ENCODE measurements around the gene IL18R1.

The IL18R1 gene

DNA sequence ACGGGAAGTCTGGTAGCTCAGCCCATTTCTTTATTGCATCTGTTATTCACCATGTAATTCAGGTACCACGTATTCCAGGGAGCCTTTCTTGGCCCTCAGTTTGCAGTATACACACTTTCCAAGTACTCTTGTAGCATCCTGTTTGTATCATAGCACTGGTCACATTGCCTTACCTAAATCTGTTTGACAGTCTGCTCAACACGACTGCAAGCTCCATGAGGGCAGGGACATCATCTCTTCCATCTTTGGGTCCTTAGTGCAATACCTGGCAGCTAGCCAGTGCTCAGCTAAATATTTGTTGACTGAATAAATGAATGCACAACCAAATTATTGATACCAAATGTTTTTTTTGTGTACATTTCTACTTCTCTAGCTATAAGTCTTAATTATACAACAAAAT, 11.2 kb upstream of the IL18R1 start:
- DNase-seq (ENCODE audit: low read depth) = no peak

DNA sequence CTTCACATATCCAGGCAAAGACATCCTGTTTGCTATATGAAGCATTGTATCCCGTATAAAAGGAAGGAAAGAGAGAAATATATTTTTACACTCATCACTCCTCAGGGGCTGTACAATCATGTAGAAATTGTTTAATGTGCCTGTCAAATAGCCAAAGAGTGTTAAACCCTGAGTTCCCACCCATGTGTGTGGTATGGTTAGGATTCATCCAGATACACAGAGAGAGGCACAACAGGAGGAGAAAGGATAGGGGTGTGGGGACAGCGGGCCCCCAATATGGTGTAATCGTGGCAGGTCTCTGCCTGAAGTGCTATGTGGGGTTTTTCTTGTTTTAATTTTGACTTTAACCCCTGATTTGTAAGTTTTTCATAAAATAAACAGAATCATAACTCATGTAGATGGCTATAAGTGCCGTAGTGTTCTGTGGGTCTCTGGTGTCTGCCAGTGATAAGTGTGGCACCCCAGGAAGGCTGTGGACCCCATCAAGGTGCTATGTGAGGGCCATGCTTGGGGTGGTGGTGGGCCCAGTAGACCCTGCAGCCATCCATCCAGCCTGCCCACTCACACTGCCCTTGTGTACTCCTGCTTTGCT, 10.2 kb upstream of the IL18R1 start:
- DNase-seq (ENCODE audit: low read depth) = no peak

DNA sequence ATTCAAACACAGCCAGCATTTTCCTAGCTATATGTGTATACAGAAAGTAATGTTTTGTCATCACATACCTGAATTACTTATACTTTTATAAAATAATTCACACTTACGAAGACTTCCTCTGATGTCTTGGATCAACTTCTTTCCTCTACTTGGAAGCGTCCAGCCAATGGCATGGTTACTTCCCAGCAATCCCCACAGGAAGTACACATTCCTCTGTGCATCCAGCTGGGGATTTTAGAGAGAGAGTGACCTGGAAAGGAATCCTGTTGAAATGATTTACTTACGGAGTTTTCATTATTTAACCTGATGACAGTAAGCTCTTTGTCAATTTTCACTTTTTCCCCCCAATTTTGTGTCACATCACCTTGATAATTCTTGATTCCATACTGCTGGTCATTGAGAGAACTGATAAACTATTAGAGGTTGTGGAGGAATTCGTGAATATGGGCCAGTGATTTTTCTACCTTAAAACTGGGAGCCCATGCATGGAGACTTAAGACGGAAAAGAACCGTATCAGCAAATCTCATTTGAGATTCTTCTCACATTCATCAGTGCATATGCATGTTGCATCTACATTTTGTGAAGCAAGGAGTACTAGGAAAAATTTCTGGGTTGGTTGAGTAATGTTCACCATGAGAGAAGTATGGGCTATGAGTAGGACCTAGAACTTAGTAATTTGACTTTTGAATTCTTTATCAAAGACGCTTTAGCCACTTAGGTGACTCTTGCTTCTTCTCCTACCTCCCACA, 9.0 kb upstream of the IL18R1 start:
- DNase-seq (ENCODE audit: low read depth) = no peak

DNA sequence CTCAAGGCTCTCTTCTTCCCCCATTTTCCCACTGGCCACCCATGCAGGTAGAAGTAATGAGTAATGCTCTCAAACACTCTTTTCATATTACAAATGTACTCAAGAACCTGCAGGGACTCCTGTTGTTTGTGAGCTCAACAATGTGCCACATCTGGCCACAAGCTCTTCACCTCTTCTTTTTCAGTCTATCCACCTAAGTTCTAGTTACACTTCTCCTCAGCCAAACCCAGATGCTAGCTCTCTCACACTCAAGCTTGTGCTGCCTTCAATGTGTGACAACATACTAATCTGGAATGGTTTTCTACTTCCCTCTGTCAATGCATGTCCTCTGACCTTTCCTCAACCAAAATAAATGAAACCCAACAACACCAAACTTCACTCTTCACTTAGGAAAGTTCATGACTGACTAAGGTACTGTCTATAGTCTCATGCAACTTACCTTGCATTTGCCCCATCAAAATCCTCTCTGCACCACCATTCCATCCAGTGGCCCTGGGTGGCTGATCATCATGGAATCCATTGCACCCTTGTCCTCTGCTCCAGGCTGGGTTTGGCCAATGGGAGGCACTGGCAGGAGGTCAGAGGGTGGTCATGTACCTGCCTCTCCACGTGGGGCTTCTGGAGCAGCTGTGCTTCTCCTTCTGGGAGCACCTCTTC, 5.3 kb upstream of the IL18R1 start:
- DNase-seq (ENCODE audit: low read depth) = no peak

DNA sequence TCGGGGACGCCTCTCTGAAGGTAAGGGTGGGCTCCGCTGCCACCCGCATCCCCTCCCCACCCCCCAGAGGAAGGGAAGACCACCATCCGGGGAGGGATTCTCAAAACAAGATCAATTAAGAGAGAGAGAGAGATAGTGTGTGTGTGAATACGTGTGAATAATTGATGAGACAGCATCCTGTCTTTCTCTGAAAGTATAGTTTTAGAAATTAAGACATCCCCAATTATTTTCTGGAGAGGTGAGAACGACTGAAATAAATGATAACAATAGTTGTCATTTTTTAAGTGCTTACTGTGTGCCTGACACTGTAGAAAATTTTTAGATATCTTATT, 751 bp downstream of the IL18R1 start:
- DNase-seq (ENCODE audit: low read depth) = no peak

DNA sequence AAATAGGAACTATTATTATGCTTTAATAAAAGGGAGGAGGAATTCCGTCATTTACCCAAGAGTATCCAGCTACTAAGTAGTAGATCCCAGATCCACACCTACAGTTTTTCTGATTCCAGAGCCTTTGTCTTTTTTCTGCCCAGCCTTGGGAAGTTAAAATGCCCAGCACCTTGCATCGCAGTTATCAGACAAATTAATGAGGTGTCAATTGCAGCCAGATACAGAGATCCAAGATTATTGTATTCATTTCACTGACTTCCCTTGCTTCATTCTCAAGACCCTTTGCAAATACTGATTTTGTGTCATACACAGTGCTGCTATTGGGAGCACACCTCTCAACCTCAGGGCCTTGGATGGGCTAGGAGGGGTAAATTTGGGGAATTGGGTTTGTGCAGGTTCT, 1.1 kb downstream of the IL18R1 start:
- DNase-seq (ENCODE audit: low read depth) = no peak

GRCh38 chr2:102357937-102358336, 2.3 kb downstream of the IL18R1 start:
- no peak for DNase-seq (ENCODE audit: low read depth)

- DNase-seq (ENCODE audit: low read depth) = no peak
These were observed 2.9 kb downstream of the IL18R1 start for GRCh38 chr2:102358496-102358895.

- DNase-seq (ENCODE audit: low read depth) = no peak
These were observed 3.9 kb downstream of the IL18R1 start for GRCh38 chr2:102359527-102359926.

GRCh38 chr2:102361632-102362241, 6.1 kb downstream of the IL18R1 start:
- no peak for DNase-seq (ENCODE audit: low read depth)

- DNase-seq (ENCODE audit: low read depth) = no peak
These were observed 10.2 kb downstream of the IL18R1 start for GRCh38 chr2:102365763-102366162.

DNA sequence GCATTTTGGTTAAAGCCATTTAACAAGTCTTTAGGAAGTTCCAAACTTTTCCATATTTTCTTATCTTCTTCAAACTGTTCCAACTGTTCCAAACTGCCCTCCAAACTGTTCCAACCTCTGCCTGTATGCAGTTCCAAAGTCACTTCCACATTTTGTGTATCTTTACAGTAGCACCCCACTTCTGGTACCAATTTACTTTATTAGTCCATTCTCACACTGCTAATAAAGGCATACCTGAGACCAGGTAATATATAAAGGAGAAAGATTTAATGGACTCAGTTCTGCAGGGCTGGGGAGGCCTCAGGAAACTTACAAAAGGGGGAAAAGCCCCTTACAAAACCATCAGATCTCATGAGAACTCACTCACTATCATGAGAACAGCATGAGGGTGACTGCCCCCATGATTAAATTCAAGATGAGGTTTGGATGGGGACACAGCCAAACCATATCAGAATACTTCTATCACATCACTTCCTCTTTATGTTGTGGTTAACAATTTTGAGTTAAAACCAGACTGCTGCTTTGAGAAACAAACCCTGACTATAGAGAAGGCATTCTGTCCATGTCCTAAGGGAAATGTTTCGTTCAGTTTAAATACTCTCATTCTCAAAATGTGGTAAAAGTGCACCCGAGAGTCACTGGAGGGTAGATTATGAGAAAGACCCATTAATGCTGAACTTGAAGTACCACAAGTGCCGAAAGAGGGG, 11.0 kb downstream of the IL18R1 start:
- no peak for DNase-seq (ENCODE audit: low read depth)

- peak; percentile 9 for DNase-seq (ENCODE audit: low read depth)
These were observed 11.9 kb downstream of the IL18R1 start for GRCh38 chr2:102367331-102367971.

GRCh38 chr2:102368461-102369109, 13.0 kb downstream of the IL18R1 start:
- DNase-seq (ENCODE audit: low read depth) = no peak

DNA sequence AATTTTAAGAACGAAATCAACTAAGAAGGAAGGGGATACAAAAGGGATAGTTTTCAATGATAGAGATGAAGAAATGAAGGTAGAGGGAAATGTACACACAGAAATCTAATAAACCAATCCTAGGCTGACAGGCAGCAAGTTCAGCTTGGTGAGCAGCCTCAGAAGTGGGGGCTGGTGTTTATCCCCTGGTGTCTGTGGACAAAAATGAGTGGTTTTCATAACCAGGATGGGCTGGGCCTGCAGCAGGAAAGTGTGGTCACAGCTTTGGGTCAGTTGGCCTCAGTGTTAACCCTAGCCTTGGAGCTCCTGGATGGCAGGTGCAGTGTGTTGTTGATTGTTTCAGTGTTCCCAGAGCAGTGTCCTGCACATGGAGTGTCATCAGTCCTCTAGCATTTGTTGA, 14.3 kb downstream of the IL18R1 start:
- no peak for DNase-seq (ENCODE audit: low read depth)

DNA sequence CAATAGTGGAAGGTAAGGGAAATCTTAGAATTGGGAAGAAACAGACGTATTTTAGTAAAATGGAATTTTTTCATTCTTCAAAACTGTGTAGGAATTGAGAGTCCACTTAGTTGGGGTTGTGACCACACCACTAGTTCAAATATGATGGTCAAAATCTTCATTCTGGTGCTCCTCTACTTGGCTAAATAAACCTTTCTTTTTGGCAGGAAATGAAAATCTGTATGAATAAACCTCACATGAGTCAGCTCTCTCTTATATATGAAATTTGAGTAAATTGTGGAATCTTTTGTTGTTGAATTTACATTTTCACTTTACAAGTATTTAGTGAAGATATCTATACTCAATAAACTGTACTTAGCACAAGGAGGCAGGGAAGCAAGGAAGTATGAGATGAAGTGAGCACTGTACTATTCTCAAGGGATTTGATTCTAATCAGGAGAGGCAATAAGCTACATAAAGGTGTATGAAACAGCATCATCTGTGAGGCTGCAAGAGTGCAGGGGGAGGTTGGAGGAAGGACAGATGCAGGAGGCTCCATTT, 20.5 kb downstream of the IL18R1 start:
- no peak for DNase-seq (ENCODE audit: low read depth)

GRCh38 chr2:102383722-102384121, 28.1 kb downstream of the IL18R1 start:
- no peak for DNase-seq (ENCODE audit: low read depth)

DNA sequence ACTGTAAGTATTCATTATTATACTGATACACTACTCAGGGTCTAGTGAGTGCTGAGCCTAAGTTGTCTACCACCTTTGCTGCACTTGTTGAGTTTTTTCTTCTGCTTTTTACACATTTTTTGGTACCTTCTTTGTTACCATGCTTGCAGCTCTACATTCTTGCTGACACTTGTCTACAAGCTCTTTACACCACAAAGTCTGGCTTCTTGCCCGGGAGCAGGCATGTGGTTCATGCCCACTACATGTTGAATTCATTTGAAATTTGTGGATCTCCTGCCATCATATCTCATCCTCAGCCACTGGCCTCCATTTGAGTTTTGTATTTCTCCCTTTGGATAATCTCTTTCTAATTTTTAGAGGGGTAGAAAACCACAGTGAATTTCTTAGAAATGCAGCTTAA, 29.9 kb downstream of the IL18R1 start:
- no peak for DNase-seq (ENCODE audit: low read depth)

GRCh38 chr2:102386004-102386403, 30.4 kb downstream of the IL18R1 start:
- DNase-seq (ENCODE audit: low read depth) = no peak

DNA sequence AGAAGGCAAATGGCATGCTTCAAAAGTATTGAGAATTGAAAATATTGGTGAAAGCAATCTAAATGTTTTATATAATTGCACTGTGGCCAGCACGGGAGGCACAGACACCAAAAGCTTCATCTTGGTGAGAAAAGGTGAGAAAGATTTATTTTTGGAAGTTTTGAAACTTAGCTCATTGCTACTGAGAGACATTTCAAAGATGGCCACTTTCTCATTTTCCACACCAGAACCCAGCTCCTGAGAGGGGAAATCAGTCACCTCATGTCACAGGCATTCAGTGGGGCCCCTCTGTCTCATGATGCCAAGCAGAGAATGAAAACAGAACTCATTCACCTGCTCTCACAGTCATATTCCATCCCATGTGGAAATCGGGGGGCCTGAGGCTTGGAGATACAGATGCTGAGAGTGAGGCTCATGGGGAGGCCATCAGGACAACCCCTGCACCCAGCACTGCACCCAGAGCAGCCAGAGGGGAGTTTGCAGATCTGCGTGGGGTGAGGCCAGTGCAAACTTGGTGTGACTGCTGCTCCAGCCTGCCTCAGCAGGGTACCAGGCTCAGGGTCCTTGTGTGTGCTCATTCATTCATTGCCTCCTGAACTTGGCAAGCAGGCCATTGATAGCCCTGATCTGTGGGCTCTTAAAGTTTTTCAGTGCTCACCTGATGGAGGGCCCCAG, 31.4 kb downstream of the IL18R1 start:
- DNase-seq (ENCODE audit: low read depth) = no peak

All from stimulated activated CD4-positive, alpha-beta T cell treated with anti-CD3 and anti-CD28 coated beads, Interleukin-2, amount 100 ng/mL, for 4 hours (primary cell).